ENCODE data around the gene TTC21A. TPM values are rescaled to one million over a fixed set of nuclear protein-coding genes. Genes with fewer than 3 reads are reported as not detected.
A peak's percentile ranks its signal among the peaks of the same experiment; 100 is the strongest.

TTC21A gene
- total RNA-seq, 1 experiment from 2014 or later: 1.7 TPM

DNA sequence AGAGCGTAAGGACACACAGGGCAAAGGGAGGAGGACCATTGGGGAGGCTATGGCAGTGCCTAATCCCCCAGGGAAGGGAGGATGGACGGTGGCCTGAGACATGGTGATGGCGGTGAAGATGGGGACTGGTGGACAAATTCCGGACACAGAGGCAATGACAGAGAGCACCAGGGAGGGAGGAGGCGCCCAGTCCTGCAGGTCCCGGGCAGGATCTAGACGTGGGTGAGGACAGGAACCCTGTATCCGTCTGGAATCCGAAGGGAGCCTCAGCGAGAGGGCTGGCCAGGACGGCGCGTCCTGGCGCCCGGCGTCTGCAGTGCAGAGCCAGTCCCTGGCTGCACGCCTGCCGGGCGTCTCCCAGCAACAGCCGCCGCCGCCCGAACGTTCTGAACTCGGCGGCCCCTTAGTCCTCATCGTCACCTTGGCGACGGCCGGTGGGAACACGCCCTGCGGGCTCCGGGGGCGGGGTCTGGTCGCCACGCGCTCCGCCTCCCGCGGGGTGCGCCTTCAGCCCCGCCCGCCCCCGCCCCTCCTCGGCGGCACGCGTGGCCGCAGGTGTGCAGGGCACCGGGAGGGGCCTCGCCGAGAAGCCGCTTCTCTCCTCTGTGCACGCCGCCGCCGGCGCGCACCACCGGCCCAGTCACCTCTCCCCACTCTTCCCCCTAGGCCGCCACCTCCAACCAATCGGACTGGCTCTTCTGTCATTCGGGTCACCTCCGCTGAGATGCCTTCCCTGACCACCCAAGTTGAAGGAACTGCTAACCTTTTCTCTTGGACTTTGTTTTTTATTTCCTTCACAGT is 73.3 kb downstream of the TTC21A start:
- Histone ChIP-seq H2BK20ac (ENCODE audit: low read depth, low read length, poor library complexity, severe bottlenecking) (no peak overlapping the region), H3K14ac (ENCODE audit: insufficient read depth, low read length) (no peak overlapping the region), H3K9me3 (ENCODE audit: control insufficient read depth, low read depth, low read length) (no peaks in the 10 kb centered on the region), H3K4me1 (ENCODE audit: insufficient read depth, low read length) (peaks cover 12% of the 10 kb centered on the region; the same call in 1 of the 2 replicates), H3K79me1 (ENCODE audit: insufficient read depth, low read depth, low read length, poor library complexity, severe bottlenecking) (no peaks in the 10 kb centered on the region), H3K23me2 (ENCODE audit: insufficient read length, low read depth, low read length, poor library complexity, severe bottlenecking) (peaks cover 7% of the 10 kb centered on the region), H2BK15ac (ENCODE audit: low read depth, low read length) (no peak overlapping the region), H4K5ac (ENCODE audit: insufficient read length, low read depth, low read length) (no peak overlapping the region), H3K56ac (ENCODE audit: insufficient read length, low read depth, low read length) (no peak overlapping the region), H3K79me2 (ENCODE audit: insufficient read depth, low read length) (no peaks in the 10 kb centered on the region), H3K9ac (ENCODE audit: extremely low read depth, insufficient read length, low read length) (no peak overlapping the region), H3K18ac (ENCODE audit: insufficient read length, low read depth, low read length) (peak overlapping the region; percentile 10), H3K4ac (ENCODE audit: low read depth, low read length) (no peak overlapping the region), H2BK12ac (ENCODE audit: insufficient read length, low read depth, low read length) (no peak overlapping the region), H4K91ac (ENCODE audit: insufficient read length, low read depth, low read length) (no peak overlapping the region), H2AFZ (ENCODE audit: low read length) (no peak overlapping the region), H2BK120ac (ENCODE audit: low read depth, low read length, poor library complexity, severe bottlenecking) (no peak overlapping the region), H2BK5ac (ENCODE audit: insufficient read length, low read length) (no peak overlapping the region), H4K20me1 (ENCODE audit: control insufficient read depth, insufficient read depth, insufficient read length) (no peaks in the 10 kb centered on the region), H2AK5ac (ENCODE audit: insufficient read length, low read length) (no peak overlapping the region), H3K4me2 (ENCODE audit: insufficient read depth, insufficient read length, low read length) (peak overlapping the region; percentile 79), H3T11ph (ENCODE audit: low read length) (no peak overlapping the region), H3K23ac (ENCODE audit: insufficient read length, low read depth, low read length) (no peak overlapping the region), H3K27ac (ENCODE audit: insufficient read length, low read depth, low read length) (no peak overlapping the region), H4K8ac (replicated peaks; ENCODE audit: insufficient read length, low read depth, low read length) (no peak overlapping the region), H3K27me3 (ENCODE audit: insufficient read depth, low read length) (no peaks in the 10 kb centered on the region; the same call in none of the 2 replicates)
- WGBS (ENCODE audit: extremely low coverage, insufficient read length, low lambda C conversion rate): no CpG with 5 or more reads among the region's 64 CpGs
- 0 out of 3 replicates have a peak, but pooled peaks have one; percentile 13 for TF ChIP-seq CTCF (conservative IDR thresholded peaks at IDR 0.05)
- DNase-seq: peak; percentile 94
- no peaks in the 10 kb centered on the region for H3K36me3 Mint-ChIP-seq (ENCODE audit: insufficient read depth in 1 of 3, low read depth in 3 of 3)
- peak overlapping the region; percentile 66 to 84 for H3K4me3 Mint-ChIP-seq
- no peaks in the 10 kb centered on the region; a peak in 1 of 5 replicates for H3K9me3 Mint-ChIP-seq
- peaks cover 24% of the 10 kb centered on the region for H3K27me3 Mint-ChIP-seq (ENCODE audit: low read depth)
- peaks cover 36 to 43% of the 10 kb centered on the region in 2 experiments for H3K4me1 Mint-ChIP-seq
- peak overlapping the region; percentile 9 to 53 (median 18); a peak in 6 of 7 replicates for H3K27ac Mint-ChIP-seq
